ENCODE results near the gene SSR4.
A peak's percentile ranks its signal among the peaks of the same experiment; 100 is the strongest.

SSR4 gene

DNA sequence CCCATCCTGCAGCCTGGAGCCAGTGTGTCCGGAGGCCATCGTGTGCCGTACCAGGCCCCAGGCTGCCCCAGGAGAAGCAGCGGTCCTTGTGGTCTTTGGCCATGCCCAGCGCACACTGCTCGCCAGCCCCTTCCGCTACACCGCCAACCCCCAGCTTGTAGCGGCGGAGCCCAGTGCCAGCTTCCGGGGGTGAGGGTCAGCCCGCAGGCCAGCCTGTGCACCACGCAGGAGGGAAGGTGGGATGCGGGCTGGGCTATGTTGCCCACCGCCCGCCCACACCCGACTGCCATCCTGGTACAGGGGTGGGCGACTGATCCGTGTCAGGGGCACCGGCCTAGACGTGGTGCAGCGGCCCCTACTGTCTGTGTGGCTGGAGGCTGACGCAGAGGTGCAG lies 21.3 kb upstream of the SSR4 start:
- Histone ChIP-seq H3K27ac (ENCODE audit: extremely low read depth, low read depth, low read length) (no peak overlapping the region), H3K9me3 (ENCODE audit: control insufficient read depth, insufficient read depth, low read depth, low read length) (no peaks in the 10 kb centered on the region), H3K4me3 (ENCODE audit: low read depth, low read length) (no peak overlapping the region), H3K4me1 (ENCODE audit: control insufficient read depth, insufficient read depth, low read length) (no peaks in the 10 kb centered on the region), H3K36me3 (ENCODE audit: control insufficient read depth in 2 of 2, insufficient read depth in 1 of 2, low read length in 2 of 2) (no peaks in the 10 kb centered on the region)
- ChIA-PET POLR2A (no interaction called here), CTCF (interaction anchor here (1.0 kb wide), 1 partner anchor 10 kb away, joined by 3 read pairs; no protein-coding TSS in a partner anchor)
- TF ChIP-seq, protein P1, sequence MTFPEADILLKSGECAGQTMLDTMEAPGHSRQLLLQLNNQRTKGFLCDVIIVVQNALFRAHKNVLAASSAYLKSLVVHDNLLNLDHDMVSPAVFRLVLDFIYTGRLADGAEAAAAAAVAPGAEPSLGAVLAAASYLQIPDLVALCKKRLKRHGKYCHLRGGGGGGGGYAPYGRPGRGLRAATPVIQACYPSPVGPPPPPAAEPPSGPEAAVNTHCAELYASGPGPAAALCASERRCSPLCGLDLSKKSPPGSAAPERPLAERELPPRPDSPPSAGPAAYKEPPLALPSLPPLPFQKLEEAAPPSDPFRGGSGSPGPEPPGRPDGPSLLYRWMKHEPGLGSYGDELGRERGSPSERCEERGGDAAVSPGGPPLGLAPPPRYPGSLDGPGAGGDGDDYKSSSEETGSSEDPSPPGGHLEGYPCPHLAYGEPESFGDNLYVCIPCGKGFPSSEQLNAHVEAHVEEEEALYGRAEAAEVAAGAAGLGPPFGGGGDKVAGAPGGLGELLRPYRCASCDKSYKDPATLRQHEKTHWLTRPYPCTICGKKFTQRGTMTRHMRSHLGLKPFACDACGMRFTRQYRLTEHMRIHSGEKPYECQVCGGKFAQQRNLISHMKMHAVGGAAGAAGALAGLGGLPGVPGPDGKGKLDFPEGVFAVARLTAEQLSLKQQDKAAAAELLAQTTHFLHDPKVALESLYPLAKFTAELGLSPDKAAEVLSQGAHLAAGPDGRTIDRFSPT (tag by site-specific recombination; IDR thresholded peaks at IDR 0.05), result peak; percentile 61; the same call in 1 of the 2 replicates
- TF ChIP-seq, protein P2, sequence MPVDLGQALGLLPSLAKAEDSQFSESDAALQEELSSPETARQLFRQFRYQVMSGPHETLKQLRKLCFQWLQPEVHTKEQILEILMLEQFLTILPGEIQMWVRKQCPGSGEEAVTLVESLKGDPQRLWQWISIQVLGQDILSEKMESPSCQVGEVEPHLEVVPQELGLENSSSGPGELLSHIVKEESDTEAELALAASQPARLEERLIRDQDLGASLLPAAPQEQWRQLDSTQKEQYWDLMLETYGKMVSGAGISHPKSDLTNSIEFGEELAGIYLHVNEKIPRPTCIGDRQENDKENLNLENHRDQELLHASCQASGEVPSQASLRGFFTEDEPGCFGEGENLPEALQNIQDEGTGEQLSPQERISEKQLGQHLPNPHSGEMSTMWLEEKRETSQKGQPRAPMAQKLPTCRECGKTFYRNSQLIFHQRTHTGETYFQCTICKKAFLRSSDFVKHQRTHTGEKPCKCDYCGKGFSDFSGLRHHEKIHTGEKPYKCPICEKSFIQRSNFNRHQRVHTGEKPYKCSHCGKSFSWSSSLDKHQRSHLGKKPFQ (tag by site-specific recombination; IDR thresholded peaks at IDR 0.05), result no peak

DNA sequence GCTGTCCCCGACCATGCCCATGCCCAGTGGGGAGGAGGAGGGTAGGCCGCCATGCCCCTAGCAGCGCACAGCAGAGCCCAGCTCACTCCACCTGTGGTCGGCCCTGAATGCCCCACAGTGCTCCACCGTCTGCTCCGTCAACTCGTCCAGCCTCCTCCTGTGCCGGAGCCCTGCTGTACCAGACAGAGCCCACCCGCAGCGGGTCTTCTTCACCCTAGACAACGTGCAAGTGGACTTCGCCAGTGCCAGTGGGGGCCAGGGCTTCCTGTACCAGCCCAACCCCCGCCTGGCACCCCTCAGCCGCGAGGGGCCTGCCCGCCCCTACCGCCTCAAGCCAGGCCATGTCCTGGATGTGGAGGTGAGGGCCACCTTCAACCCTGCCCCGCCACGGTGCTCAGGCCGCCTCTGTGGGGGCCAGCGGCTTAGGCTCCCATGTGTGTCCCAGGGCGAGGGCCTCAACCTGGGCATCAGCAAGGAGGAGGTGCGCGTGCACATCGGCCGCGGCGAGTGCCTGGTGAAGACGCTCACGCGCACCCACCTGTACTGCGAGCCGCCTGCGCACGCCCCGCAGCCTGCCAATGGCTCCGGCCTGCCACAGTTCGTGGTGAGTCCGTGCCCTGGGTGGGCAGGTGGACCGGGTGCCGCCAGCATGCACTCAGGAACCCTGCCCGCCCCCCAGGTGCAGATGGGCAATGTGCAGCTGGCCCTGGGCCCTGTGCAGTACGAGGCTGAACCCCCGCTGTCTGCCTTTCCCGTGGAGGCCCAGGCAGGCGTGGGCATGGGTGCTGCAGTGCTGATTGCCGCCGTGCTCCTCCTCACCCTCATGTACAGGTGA lies 20.5 kb upstream of the SSR4 start:
- no peaks in the 10 kb centered on the region for H3K9me3 ChIP-seq (ENCODE audit: control insufficient read depth, insufficient read depth, low read depth, low read length)
- TF ChIP-seq ZNF155 (tag by site-specific recombination; IDR thresholded peaks at IDR 0.05) (no peak), ZNF433 (tag by site-specific recombination; IDR thresholded peaks at IDR 0.05; ENCODE audit: low read depth) (no peak), SCRT2 (tag by site-specific recombination; IDR thresholded peaks at IDR 0.05) (no peak), ZBTB1 (tag by site-specific recombination; IDR thresholded peaks at IDR 0.05) (no peak), MYNN (tag by site-specific recombination; IDR thresholded peaks at IDR 0.05; ENCODE audit: borderline replicate concordance) (no peak), ZNF843 (tag by site-specific recombination; IDR thresholded peaks at IDR 0.05) (no peak), GLI2 (tag by site-specific recombination; IDR thresholded peaks at IDR 0.05; ENCODE audit: borderline replicate concordance, low read depth) (no peak)
- TF ChIP-seq, protein P3, sequence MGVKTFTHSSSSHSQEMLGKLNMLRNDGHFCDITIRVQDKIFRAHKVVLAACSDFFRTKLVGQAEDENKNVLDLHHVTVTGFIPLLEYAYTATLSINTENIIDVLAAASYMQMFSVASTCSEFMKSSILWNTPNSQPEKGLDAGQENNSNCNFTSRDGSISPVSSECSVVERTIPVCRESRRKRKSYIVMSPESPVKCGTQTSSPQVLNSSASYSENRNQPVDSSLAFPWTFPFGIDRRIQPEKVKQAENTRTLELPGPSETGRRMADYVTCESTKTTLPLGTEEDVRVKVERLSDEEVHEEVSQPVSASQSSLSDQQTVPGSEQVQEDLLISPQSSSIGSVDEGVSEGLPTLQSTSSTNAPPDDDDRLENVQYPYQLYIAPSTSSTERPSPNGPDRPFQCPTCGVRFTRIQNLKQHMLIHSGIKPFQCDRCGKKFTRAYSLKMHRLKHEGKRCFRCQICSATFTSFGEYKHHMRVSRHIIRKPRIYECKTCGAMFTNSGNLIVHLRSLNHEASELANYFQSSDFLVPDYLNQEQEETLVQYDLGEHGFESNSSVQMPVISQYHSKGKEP (tag by site-specific recombination; IDR thresholded peaks at IDR 0.05), result no peak
- TF ChIP-seq, protein P4, sequence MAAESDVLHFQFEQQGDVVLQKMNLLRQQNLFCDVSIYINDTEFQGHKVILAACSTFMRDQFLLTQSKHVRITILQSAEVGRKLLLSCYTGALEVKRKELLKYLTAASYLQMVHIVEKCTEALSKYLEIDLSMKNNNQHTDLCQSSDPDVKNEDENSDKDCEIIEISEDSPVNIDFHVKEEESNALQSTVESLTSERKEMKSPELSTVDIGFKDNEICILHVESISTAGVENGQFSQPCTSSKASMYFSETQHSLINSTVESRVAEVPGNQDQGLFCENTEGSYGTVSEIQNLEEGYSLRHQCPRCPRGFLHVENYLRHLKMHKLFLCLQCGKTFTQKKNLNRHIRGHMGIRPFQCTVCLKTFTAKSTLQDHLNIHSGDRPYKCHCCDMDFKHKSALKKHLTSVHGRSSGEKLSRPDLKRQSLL (tag by site-specific recombination; IDR thresholded peaks at IDR 0.05), result peak; percentile 33; the same call in 1 of the 2 replicates
- no peaks in the 10 kb centered on the region for H3K4me1 ChIP-seq (ENCODE audit: control insufficient read depth, insufficient read depth, low read length)
- H3K36me3 ChIP-seq (ENCODE audit: control insufficient read depth in 2 of 2, insufficient read depth in 1 of 2, low read length in 2 of 2), result no peaks in the 10 kb centered on the region
- no peak overlapping the region for H3K4me3 ChIP-seq (ENCODE audit: low read depth, low read length)
- CTCF ChIA-PET, result interaction anchor here (0.6 to 0.8 kb wide), 2 partner anchors 12 to 173 kb away, joined by 3 read pairs; no protein-coding TSS in a partner anchor
- POLR2A ChIA-PET, result no interaction called here
- H3K27ac ChIP-seq (ENCODE audit: extremely low read depth, low read depth, low read length), result no peak overlapping the region

DNA sequence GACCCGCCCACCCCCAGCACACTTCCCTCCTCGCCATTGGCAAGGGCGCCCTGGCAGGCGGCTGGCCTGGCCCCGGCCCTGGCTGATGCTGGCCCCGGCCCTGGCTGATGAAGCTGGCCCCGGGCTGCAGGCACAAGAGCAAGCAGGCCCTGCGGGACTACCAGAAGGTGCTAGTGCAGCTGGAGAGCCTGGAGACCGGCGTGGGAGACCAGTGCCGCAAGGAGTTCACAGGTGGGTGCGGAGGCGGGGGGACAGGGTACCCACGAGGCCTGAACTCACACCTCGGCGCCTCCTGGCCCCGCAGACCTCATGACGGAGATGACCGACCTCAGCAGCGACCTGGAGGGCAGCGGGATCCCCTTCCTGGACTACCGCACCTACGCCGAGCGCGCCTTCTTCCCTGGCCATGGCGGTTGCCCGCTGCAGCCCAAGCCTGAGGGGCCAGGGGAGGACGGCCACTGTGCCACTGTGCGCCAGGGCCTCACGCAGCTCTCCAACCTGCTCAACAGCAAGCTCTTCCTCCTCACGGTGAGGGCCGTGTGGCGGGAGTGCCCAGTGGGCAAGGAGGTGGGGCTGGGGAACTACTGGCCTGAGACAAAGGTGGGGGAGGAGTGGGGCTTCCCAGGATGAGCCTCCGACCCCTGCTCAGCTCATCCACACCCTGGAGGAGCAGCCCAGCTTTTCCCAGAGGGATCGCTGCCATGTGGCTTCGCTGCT lies 19.7 kb upstream of the SSR4 start:
- Histone ChIP-seq H3K9me3 (ENCODE audit: control insufficient read depth, insufficient read depth, low read depth, low read length) (no peaks in the 10 kb centered on the region), H3K36me3 (ENCODE audit: control insufficient read depth in 2 of 2, insufficient read depth in 1 of 2, low read length in 2 of 2) (no peaks in the 10 kb centered on the region), H3K4me3 (ENCODE audit: low read depth, low read length) (no peak overlapping the region), H3K27ac (ENCODE audit: extremely low read depth, low read depth, low read length) (no peak overlapping the region), H3K4me1 (ENCODE audit: control insufficient read depth, insufficient read depth, low read length) (no peaks in the 10 kb centered on the region)
- ChIA-PET POLR2A (no interaction called here), CTCF (interaction anchor here (0.6 to 0.8 kb wide), 2 partner anchors 13 to 172 kb away, joined by 3 read pairs; no protein-coding TSS in a partner anchor)
- no peak for TF ChIP-seq ZNF202 (tag by site-specific recombination; IDR thresholded peaks at IDR 0.05; ENCODE audit: borderline replicate concordance)
- TF ChIP-seq ZNF843 (tag by site-specific recombination; IDR thresholded peaks at IDR 0.05), result no peak
- no peak for TF ChIP-seq RBAK (tag by site-specific recombination; IDR thresholded peaks at IDR 0.05)
- TF ChIP-seq ZNF394 (tag by site-specific recombination; IDR thresholded peaks at IDR 0.05; ENCODE audit: borderline replicate concordance), result no peak
- TF ChIP-seq, protein P5, sequence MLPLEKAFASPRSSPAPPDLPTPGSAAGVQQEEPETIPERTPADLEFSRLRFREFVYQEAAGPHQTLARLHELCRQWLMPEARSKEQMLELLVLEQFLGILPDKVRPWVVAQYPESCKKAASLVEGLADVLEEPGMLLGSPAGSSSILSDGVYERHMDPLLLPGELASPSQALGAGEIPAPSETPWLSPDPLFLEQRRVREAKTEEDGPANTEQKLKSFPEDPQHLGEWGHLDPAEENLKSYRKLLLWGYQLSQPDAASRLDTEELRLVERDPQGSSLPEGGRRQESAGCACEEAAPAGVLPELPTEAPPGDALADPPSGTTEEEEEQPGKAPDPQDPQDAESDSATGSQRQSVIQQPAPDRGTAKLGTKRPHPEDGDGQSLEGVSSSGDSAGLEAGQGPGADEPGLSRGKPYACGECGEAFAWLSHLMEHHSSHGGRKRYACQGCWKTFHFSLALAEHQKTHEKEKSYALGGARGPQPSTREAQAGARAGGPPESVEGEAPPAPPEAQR (tag by site-specific recombination; IDR thresholded peaks at IDR 0.05), result no peak
- TF ChIP-seq, protein P6, sequence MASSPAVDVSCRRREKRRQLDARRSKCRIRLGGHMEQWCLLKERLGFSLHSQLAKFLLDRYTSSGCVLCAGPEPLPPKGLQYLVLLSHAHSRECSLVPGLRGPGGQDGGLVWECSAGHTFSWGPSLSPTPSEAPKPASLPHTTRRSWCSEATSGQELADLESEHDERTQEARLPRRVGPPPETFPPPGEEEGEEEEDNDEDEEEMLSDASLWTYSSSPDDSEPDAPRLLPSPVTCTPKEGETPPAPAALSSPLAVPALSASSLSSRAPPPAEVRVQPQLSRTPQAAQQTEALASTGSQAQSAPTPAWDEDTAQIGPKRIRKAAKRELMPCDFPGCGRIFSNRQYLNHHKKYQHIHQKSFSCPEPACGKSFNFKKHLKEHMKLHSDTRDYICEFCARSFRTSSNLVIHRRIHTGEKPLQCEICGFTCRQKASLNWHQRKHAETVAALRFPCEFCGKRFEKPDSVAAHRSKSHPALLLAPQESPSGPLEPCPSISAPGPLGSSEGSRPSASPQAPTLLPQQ (tag by site-specific recombination; IDR thresholded peaks at IDR 0.05), result no peak
- no peak for TF ChIP-seq ZNF311 (tag by site-specific recombination; IDR thresholded peaks at IDR 0.05; ENCODE audit: borderline replicate concordance)
- TF ChIP-seq ZNF747 (tag by site-specific recombination; IDR thresholded peaks at IDR 0.05), result no peak
